HG02943 (cell line): ENCODE results near the gene DNAJC4.

Source experiments
- ATAC-seq: cut with Tn5 transposase; IDR thresholded peaks from one replicate; pipeline ENCODE4 v1.9.1; 2021; ENCODE audit warnings: mild to moderate bottlenecking, low read depth, moderate library complexity; ENCODE audit not compliant: unreplicated experiment

Gene DNAJC4

GRCh38 chr11:64227405-64227956, 2.9 kb upstream of the DNAJC4 start:
- no peak for ATAC-seq

- no peak for ATAC-seq
Measured at GRCh38 chr11:64229090-64229743, 1.1 kb upstream of the DNAJC4 start.

GRCh38 chr11:64229744-64230170, 591 bp upstream of the DNAJC4 start:
- ATAC-seq, result no peak

- no peak for ATAC-seq
Measured at GRCh38 chr11:64230985-64231365, 627 bp downstream of the DNAJC4 start.

GRCh38 chr11:64231546-64231945, 1.2 kb downstream of the DNAJC4 start:
- no peak for ATAC-seq

- no peak for ATAC-seq
Measured at GRCh38 chr11:64232182-64232966, 2.0 kb downstream of the DNAJC4 start.

- ATAC-seq, result no peak
Measured at GRCh38 chr11:64232967-64233315, 2.6 kb downstream of the DNAJC4 start.

GRCh38 chr11:64233913-64234586, 3.7 kb downstream of the DNAJC4 start, which contains the start of gene VEGFB:
VEGFB (plus strand) TSS chr11:64234584; CDS start chr11:64234834, 250 bp downstream.
- no peak for ATAC-seq

- no peak for ATAC-seq
Measured at GRCh38 chr11:64234647-64235379, 4.5 kb downstream of the DNAJC4 start.

- ATAC-seq, result no peak
Measured at GRCh38 chr11:64235437-64236161, 5.3 kb downstream of the DNAJC4 start.

- no peak for ATAC-seq
Measured at GRCh38 chr11:64237484-64237951, 7.2 kb downstream of the DNAJC4 start.

- no peak for ATAC-seq
Measured at GRCh38 chr11:64238076-64238475, 7.7 kb downstream of the DNAJC4 start.

- no peak for ATAC-seq
Measured at GRCh38 chr11:64238999-64239398, 8.7 kb downstream of the DNAJC4 start.

GRCh38 chr11:64239662-64240434, 9.5 kb downstream of the DNAJC4 start:
- no peak for ATAC-seq

- ATAC-seq, result peak; percentile 48
Measured at GRCh38 chr11:64240435-64241240, 10.3 kb downstream of the DNAJC4 start, which contains the start of gene FKBP2. FKBP2 (plus strand) TSS chr11:64241095; CDS start chr11:64242388, 1,293 bp downstream.

- peak; percentile 50 for ATAC-seq
Measured at GRCh38 chr11:64241241-64241490, 10.8 kb downstream of the DNAJC4 start.

GRCh38 chr11:64241491-64242374, 11.4 kb downstream of the DNAJC4 start:
- ATAC-seq, result peak; percentile 6
